Ovary (tissue), 9 donors: ENCODE data around the gene RGS7. TPM values are rescaled to one million over a fixed set of nuclear protein-coding genes. Genes with fewer than 3 reads are reported as not detected.

Source experiments
- DNase-seq, 5 donors: peaks; one replicate each; pipeline ENCODE4 v3.0.0-alpha.2; 2019 to 2020
- H3K27ac ChIP-seq, 2 donors: fragments of 200-600 bp; one replicate each; pipeline versions ENCODE4 v1.5.1 to v1.8.0; 2019 to 2022
- H3K27me3 ChIP-seq: fragments of 200-600 bp; one replicate; pipeline ENCODE4 v1.8.0; 2022
- H3K36me3 ChIP-seq: fragments of 200-600 bp; sonication (generic); one replicate; pipeline ENCODE4 v1.5.1; 2019
- H3K4me1 ChIP-seq: one replicate; pipeline ENCODE4 v1.8.1; 2013; ENCODE audit warnings: mild to moderate bottlenecking, moderate library complexity; ENCODE audit not compliant: insufficient read depth
- H3K4me3 ChIP-seq: fragments of 200-600 bp; sonication (generic); one replicate; pipeline ENCODE4 v1.5.1; 2017
- H3K9me3 ChIP-seq, 2 donors: fragments of 200-600 bp in 1 of 2; sonication (generic) in 1 of 2; one replicate each; pipeline versions ENCODE4 v1.5.1 to v1.8.1; 2013 to 2019; ENCODE audit warnings: mild to moderate bottlenecking in 1 of 2, moderate library complexity in 1 of 2
- CTCF ChIP-seq, 3 donors: fragments of 450-650 bp in 2 of 3; fragments of 200-600 bp in 1 of 3; IDR thresholded peaks; one replicate each; pipeline versions ENCODE4 v1.5.1 to v1.8.0; 2016 to 2022; ENCODE audit warnings: antibody characterized with exemption in 3 of 3, mild to moderate bottlenecking in 1 of 3
- EP300 ChIP-seq: sonication (generic); formaldehyde crosslinking; IDR thresholded peaks from one replicate; pipeline ENCODE4 v1.6.1; 2017; ENCODE audit warnings: antibody characterized with exemption
- POLR2A ChIP-seq: fragments of 450-650 bp; IDR thresholded peaks from one replicate; pipeline ENCODE4 v1.6.1; 2017; ENCODE audit warnings: antibody characterized with exemption, mild to moderate bottlenecking, moderate library complexity
- WGBS, 3 donors: extraction: QIAGEN DNeasy Blood & Tissue Kit in 1 of 3; methylation state at CpG; one replicate each; pipeline versions ENCODE4 v1.1.5 to v1.1.7; 2013 to 2017; 5-methylcytosine and 5-hydroxymethylcytosine counted together
- intact Hi-C, 4 donors: fragments of 100-400 bp; cut with DNase I; formaldehyde crosslinking; loops; one replicate each; pipeline versions ENCODE4 v1.11.0 to v1.15.1; 2022 to 2023
- polyA plus RNA-seq, 2 donors: library from polyadenylated mRNA; stranded (reverse); fragments of 200-250 nt in 1 of 2; fragments of 350-450 nt in 1 of 2; fragmentation: Illumina TruSeq in 1 of 2; extraction: RNeasy Lipid Tissue Mini Kit (QIAGEN cat#74804) in 1 of 2; gene quantifications; one replicate each; pipeline ENCODE4 v1.2.3, GENCODE V29; 2013 to 2014
- total RNA-seq, 7 donors: library from RNA; depleted of rRNA in 2 of 7; stranded (reverse); fragments of >200 nt in 2 of 7; fragmentation: NEBNext Ultra II Directional in 3 of 7; extraction: Animal tissue kit (Norgen Biotek cat#: 25700) in 3 of 7; gene quantifications; one replicate each; pipeline versions ENCODE4 v1.1.0 to v1.2.4, GENCODE V29; 2016 to 2023
- donor health status: DM: no; HTN: no; CAD: no; lungs with moderate emphysema.
- donor health status: DM: no; HTN: no; CAD: no.
- donor health status: Bipolar disorder and iron deficiency.
- donor health status: DM: yes; HTN: yes; CAD: no.
- donor health status: DM: no; HTN: no; CAD: no.
- donor health status: DM: yes; HTN: yes; CAD: no.

The RGS7 gene
- total and polyA plus RNA-seq, 9 donors, result 0.10 to 1.00 (median 0.37) TPM; not detected in 1

GRCh38 chr1:241083285-241083684 lies 273.7 kb downstream of the RGS7 start:
- Histone ChIP-seq H3K27me3 (no peaks in the 10 kb centered on the region), H3K9me3 (no peaks in the 10 kb centered on the region), H3K4me3 (no peak overlapping the region), H3K27ac (no peak overlapping the region), H3K36me3 (no peaks in the 10 kb centered on the region), H3K4me1 (no peaks in the 10 kb centered on the region)
- TF ChIP-seq CTCF (IDR thresholded peaks at IDR 0.05), result no peak
- TF ChIP-seq POLR2A, result no peak
- no peak for TF ChIP-seq EP300
- DNase-seq, result no peak
- 89 to 94% (median 91%) methylated on average over 3 of the region's 3 CpGs for WGBS, 3 donors
- intact Hi-C loops, result no loop called here

- no peaks in the 10 kb centered on the region for H3K4me1 ChIP-seq
- no peak overlapping the region for H3K27ac ChIP-seq
- no peaks in the 10 kb centered on the region for H3K27me3 ChIP-seq
- 46 to 55% (median 54%) methylated on average over 2 of the region's 2 CpGs for WGBS, 3 donors
- no peak for DNase-seq
- intact Hi-C loops, result no loop called here
- H3K36me3 ChIP-seq, result no peaks in the 10 kb centered on the region
- TF ChIP-seq POLR2A, result no peak
- no peak for TF ChIP-seq CTCF (IDR thresholded peaks at IDR 0.05)
- no peak for TF ChIP-seq EP300
- H3K4me3 ChIP-seq, result no peak overlapping the region
- H3K9me3 ChIP-seq, result no peaks in the 10 kb centered on the region
These were observed 275.5 kb downstream of the RGS7 start for GRCh38 chr1:241081473-241081872.

- intact Hi-C loops, result no loop called here
- Histone ChIP-seq H3K4me1 (no peaks in the 10 kb centered on the region), H3K27me3 (no peaks in the 10 kb centered on the region), H3K9me3 (no peaks in the 10 kb centered on the region), H3K36me3 (no peaks in the 10 kb centered on the region), H3K4me3 (no peak overlapping the region), H3K27ac (no peak overlapping the region)
- no peak for DNase-seq
- 89 to 91% (median 90%) methylated on average over 1 of the region's 1 CpG for WGBS, 3 donors
- TF ChIP-seq EP300, result no peak
- TF ChIP-seq POLR2A, result no peak
- no peak for TF ChIP-seq CTCF (IDR thresholded peaks at IDR 0.05)
These were observed 277.5 kb downstream of the RGS7 start for GRCh38 chr1:241079459-241079858.

- Histone ChIP-seq H3K4me3 (no peak overlapping the region), H3K9me3 (no peaks in the 10 kb centered on the region), H3K27me3 (no peaks in the 10 kb centered on the region), H3K27ac (no peak overlapping the region), H3K4me1 (no peaks in the 10 kb centered on the region), H3K36me3 (no peaks in the 10 kb centered on the region)
- DNase-seq, result no peak
- WGBS, 3 donors, result 58 to 77% (median 61%) methylated on average over 8 of the region's 8 CpGs
- intact Hi-C loops, result no loop called here
- no peak for TF ChIP-seq EP300
- no peak for TF ChIP-seq POLR2A
- TF ChIP-seq CTCF (IDR thresholded peaks at IDR 0.05), result no peak
These were observed 278.0 kb downstream of the RGS7 start for GRCh38 chr1:241079047-241079446.
